GM10266 (cell line): ENCODE data around the gene PPP6R1.

ENCODE experiments used
- DNase-seq: peaks from one replicate; pipeline ENCODE4 v3.0.0; 2012; ENCODE audit errors: extremely low spot score
- CTCF ChIP-seq: IDR thresholded peaks from 2 replicates; pipeline ENCODE4 v1.5.1; 2012; ENCODE audit warnings: mild to moderate bottlenecking, low read depth; ENCODE audit not compliant: control insufficient read depth, insufficient read depth; ENCODE audit errors: missing control alignments

The PPP6R1 gene

GRCh38 chr19:55238030-55238429, 20.8 kb downstream of the PPP6R1 start:
- DNase-seq = no peak
- no peak for TF ChIP-seq CTCF

- DNase-seq = no peak
- no peak for TF ChIP-seq CTCF
These were observed 25.8 kb downstream of the PPP6R1 start for GRCh38 chr19:55232986-55233385.

GRCh38 chr19:55232286-55232602, 26.6 kb downstream of the PPP6R1 start:
- TF ChIP-seq CTCF = no peak

DNA sequence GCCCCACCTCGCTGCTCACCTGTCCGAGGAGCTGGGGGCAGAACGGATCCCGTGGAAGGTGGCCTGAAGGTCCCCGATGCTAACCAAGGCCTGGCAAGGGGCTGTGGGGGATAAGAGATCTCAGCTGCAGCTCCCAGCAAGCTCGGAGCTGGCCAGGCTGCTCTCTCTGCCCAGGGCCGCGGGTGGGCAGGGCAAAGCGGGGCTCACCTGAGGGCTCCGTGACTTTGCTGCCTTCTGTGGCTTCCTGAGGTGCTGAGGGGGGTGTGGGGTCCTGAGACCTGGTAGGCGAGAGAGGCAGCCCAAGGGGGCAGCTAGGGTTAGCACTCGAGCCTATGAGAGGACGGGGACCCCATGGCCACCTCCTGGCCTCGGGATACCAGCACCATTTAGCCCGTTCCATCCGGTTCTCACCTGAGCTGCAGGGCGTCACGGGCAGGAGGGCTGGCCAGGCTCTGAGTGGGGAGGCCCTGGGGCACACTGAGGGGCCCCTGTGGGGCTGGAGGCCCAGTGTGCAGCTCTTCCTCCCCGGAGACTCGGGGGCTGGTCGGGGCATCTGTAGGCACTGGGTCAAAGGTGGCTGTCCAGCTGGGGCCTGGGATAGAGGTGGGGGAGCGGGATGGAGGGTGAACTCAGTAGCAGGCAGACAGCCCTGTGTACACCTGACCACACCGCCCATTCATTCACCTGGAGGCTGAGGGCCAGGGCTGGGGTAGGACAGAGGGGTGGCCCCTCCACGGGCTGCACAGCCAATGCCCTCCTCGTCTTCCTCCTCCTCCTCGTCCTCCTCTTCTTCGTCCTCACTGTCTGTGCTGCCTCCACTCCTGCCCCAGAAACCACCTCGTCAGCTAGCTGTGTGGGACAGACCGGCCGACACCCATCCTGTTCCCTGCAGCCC, 27.2 kb downstream of the PPP6R1 start:
- DNase-seq = no peak
- no peak for TF ChIP-seq CTCF

More at GRCh38 chr19:55232286-55232602, 26.6 kb downstream of the PPP6R1 start:
- no peak for DNase-seq

- TF ChIP-seq CTCF = no peak
- no peak for DNase-seq
These were observed 28.0 kb downstream of the PPP6R1 start for GRCh38 chr19:55230780-55231179.

DNA sequence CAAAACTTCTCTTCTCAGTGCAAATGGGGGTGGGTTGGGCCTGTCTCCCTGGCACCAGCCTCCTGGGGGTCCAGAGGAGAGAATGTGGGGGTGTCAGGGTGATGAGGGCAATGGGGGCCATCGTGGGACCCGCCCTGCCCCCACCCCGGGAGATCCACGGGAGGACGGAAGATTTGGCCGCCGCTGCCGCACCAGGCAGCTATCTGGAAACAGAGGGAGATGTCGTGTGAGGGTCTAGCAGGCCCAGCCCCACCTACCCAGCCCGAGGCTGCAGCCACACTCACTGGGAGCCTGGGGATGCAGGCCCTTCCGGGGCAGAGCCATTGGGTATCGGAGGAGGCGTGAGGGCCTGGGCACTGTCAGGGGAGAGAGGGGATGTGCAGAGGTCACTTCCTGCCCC, 28.5 kb downstream of the PPP6R1 start:
- DNase-seq = no peak
- no peak for TF ChIP-seq CTCF

DNA sequence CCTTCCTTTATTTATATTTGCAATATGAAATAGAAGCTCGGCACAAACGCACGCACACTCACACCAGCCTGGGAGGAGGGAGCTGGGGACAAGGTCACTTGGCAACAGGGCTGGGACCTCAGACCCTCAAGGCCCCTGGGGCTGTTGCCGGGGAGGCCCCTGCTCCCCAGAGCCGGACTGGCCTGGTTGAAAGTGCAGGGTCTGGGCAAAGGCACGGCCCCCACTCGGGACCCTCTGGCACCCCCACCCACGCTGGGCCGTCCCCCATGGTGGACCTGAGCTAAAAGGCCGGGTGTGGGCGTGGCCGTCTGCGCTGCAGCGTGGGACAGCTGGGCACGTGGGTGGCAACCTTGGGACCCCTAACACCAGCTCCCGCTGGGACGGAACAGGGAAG, 29.0 kb downstream of the PPP6R1 start:
- DNase-seq = no peak
- TF ChIP-seq CTCF = no peak
